Measurements from ENCODE around the gene E2F4.

Gene E2F4

GRCh38 chr16:67191995-67192681, at the start of gene E2F4:
E2F4 (plus strand) TSS chr16:67192155; CDS start chr16:67192228, 73 bp downstream.
- Histone ChIP-seq H3K27me3 (ENCODE audit: insufficient read depth, low read length, poor library complexity, severe bottlenecking) (no peaks in the 10 kb centered on the region), H4K20me1 (ENCODE audit: insufficient read depth, low read length, poor library complexity, severe bottlenecking) (peaks cover 32% of the 10 kb centered on the region), H3K36me3 (ENCODE audit: insufficient read depth, low read length) (peaks cover 28% of the 10 kb centered on the region; the same call in 1 of the 2 replicates), H3K4me3 (ENCODE audit: low read length, poor library complexity, severe bottlenecking) (peak within 1 kb of the TSS; percentile 98), H3K9me2 (replicated peaks; ENCODE audit: low read depth, low read length) (no peaks in the 10 kb centered on the region), H2AFZ (ENCODE audit: low read length) (peak within 1 kb of the TSS; percentile 71), H3K79me2 (ENCODE audit: insufficient read depth, low read length) (peaks cover 50% of the 10 kb centered on the region), H3K4me1 (ENCODE audit: insufficient read depth, low read length, poor library complexity, severe bottlenecking) (peaks cover 21% of the 10 kb centered on the region), H3F3A (ENCODE audit: low read depth) (no peaks in the 10 kb centered on the region), H3K4me2 (ENCODE audit: low read depth, low read length, poor library complexity, severe bottlenecking) (peak within 1 kb of the TSS; percentile 97), H3K9me3 (ENCODE audit: insufficient read depth, low read depth, low read length) (no peaks in the 10 kb centered on the region), H3K9ac (ENCODE audit: low read depth, low read length, poor library complexity, severe bottlenecking) (peak within 1 kb of the TSS; percentile 94)
- TF ChIP-seq EZH2phosphoT487 (IDR thresholded peaks at IDR 0.05; ENCODE audit: borderline replicate concordance): no peak
- TF ChIP-seq CTCF (conservative IDR thresholded peaks at IDR 0.05; ENCODE audit: low read length): no peak

GRCh38 chr16:67142342-67142741, 49.6 kb upstream of the E2F4 start:
- H3F3A ChIP-seq (ENCODE audit: low read depth): no peaks in the 10 kb centered on the region
- no peaks in the 10 kb centered on the region for H3K79me2 ChIP-seq (ENCODE audit: insufficient read depth, low read length)
- no peak overlapping the region for H3K4me3 ChIP-seq (ENCODE audit: low read length, poor library complexity, severe bottlenecking)
- no peaks in the 10 kb centered on the region for H4K20me1 ChIP-seq (ENCODE audit: insufficient read depth, low read length, poor library complexity, severe bottlenecking)
- H2AFZ ChIP-seq (ENCODE audit: low read length): no peak overlapping the region
- no peaks in the 10 kb centered on the region for H3K9me3 ChIP-seq (ENCODE audit: insufficient read depth, low read depth, low read length)
- TF ChIP-seq CTCF (conservative IDR thresholded peaks at IDR 0.05; ENCODE audit: low read length) (no peak), EZH2phosphoT487 (IDR thresholded peaks at IDR 0.05; ENCODE audit: borderline replicate concordance) (no peak)
- no peak overlapping the region for H3K9ac ChIP-seq (ENCODE audit: low read depth, low read length, poor library complexity, severe bottlenecking)
- peaks cover 79% of the 10 kb centered on the region for H3K36me3 ChIP-seq (ENCODE audit: insufficient read depth, low read length)
- no peaks in the 10 kb centered on the region for H3K9me2 ChIP-seq (replicated peaks; ENCODE audit: low read depth, low read length)
- H3K4me2 ChIP-seq (ENCODE audit: low read depth, low read length, poor library complexity, severe bottlenecking): no peak overlapping the region
- H3K4me1 ChIP-seq (ENCODE audit: insufficient read depth, low read length, poor library complexity, severe bottlenecking): no peaks in the 10 kb centered on the region
- H3K27me3 ChIP-seq (ENCODE audit: insufficient read depth, low read length, poor library complexity, severe bottlenecking): no peaks in the 10 kb centered on the region

- H3K9me3 ChIP-seq (ENCODE audit: insufficient read depth, low read depth, low read length): no peaks in the 10 kb centered on the region
- no peaks in the 10 kb centered on the region for H3F3A ChIP-seq (ENCODE audit: low read depth)
- no peak overlapping the region for H2AFZ ChIP-seq (ENCODE audit: low read length)
- no peak overlapping the region for H3K4me3 ChIP-seq (ENCODE audit: low read length, poor library complexity, severe bottlenecking)
- peaks cover 82% of the 10 kb centered on the region for H3K36me3 ChIP-seq (ENCODE audit: insufficient read depth, low read length)
- H3K9me2 ChIP-seq (replicated peaks; ENCODE audit: low read depth, low read length): no peaks in the 10 kb centered on the region
- no peak overlapping the region for H3K9ac ChIP-seq (ENCODE audit: low read depth, low read length, poor library complexity, severe bottlenecking)
- no peaks in the 10 kb centered on the region for H4K20me1 ChIP-seq (ENCODE audit: insufficient read depth, low read length, poor library complexity, severe bottlenecking)
- H3K4me2 ChIP-seq (ENCODE audit: low read depth, low read length, poor library complexity, severe bottlenecking): no peak overlapping the region
- no peaks in the 10 kb centered on the region for H3K79me2 ChIP-seq (ENCODE audit: insufficient read depth, low read length)
- H3K4me1 ChIP-seq (ENCODE audit: insufficient read depth, low read length, poor library complexity, severe bottlenecking): no peaks in the 10 kb centered on the region
- no peaks in the 10 kb centered on the region for H3K27me3 ChIP-seq (ENCODE audit: insufficient read depth, low read length, poor library complexity, severe bottlenecking)
- TF ChIP-seq CTCF (conservative IDR thresholded peaks at IDR 0.05; ENCODE audit: low read length) (no peak), EZH2phosphoT487 (IDR thresholded peaks at IDR 0.05; ENCODE audit: borderline replicate concordance) (no peak)
Observed at GRCh38 chr16:67144943-67145342, 47.0 kb upstream of the E2F4 start.
